Pancreas (tissue), 10 donors: ENCODE data around the gene B4GALNT3. TPM values are rescaled to one million over a fixed set of nuclear protein-coding genes. Genes with fewer than 3 reads are reported as not detected.

Experiments used
- ATAC-seq, 4 donors: fragments of 200-7000 bp; cut with Tn5 transposase; one replicate each; pipeline versions ENCODE4 v1.8.0 to v1.9.1; 2020; ENCODE audit warnings: mild to moderate bottlenecking in 4 of 4, moderate library complexity in 4 of 4
- DNase-seq, 6 donors: peaks; one replicate each; pipeline ENCODE4 v3.0.0-alpha.2; 2020
- FAIRE-seq: peaks from 2 replicates; lab custom pipeline; 2012; peaks lifted over from hg19 to GRCh38; lab: Jason Lieb, UNC
- H3K27ac ChIP-seq, 4 donors: fragments of 200-600 bp; sonication (generic); 1 replicate in 3 of 4; 2 replicates in 1 of 4; pipeline versions ENCODE4 v1.5.0 to v1.8.0; 2020
- H3K27me3 ChIP-seq, 4 donors: fragments of 200-600 bp; one replicate each; pipeline ENCODE4 v1.8.0; 2021
- H3K36me3 ChIP-seq, 3 donors: fragments of 200-600 bp; sonication (generic) in 1 of 3; one replicate each; pipeline versions ENCODE4 v1.5.0 to v1.8.0; 2020 to 2021
- H3K4me1 ChIP-seq, 3 donors: fragments of 200-600 bp; one replicate each; pipeline ENCODE4 v1.8.0; 2021
- H3K4me3 ChIP-seq, 4 donors: fragments of 200-600 bp; sonication (generic) in 2 of 4; one replicate each; pipeline versions ENCODE4 v1.5.0 to v1.8.0; 2020 to 2021
- H3K9me3 ChIP-seq, 4 donors: fragments of 200-600 bp; one replicate each; pipeline ENCODE4 v1.8.0; 2021
- WGBS, 2 donors: extraction: QIAGEN DNeasy Blood & Tissue Kit; methylation state at CpG; one replicate each; pipeline ENCODE4 v1.1.7; 2013; 5-methylcytosine and 5-hydroxymethylcytosine counted together
- intact Hi-C, 3 donors: fragments of 100-400 bp; cut with DNase I; formaldehyde crosslinking; loops; one replicate each; pipeline versions ENCODE4 v1.11.1 to v1.14.2; 2022
- polyA plus RNA-seq, 2 donors: library from polyadenylated mRNA; stranded (reverse); fragments of 200-250 nt; gene quantifications; one replicate each; pipeline ENCODE4 v1.2.3, GENCODE V29; 2013
- total RNA-seq, 6 donors: library from RNA; stranded (reverse); fragmentation: NEBNext Ultra II Directional in 4 of 6; extraction: Animal tissue kit (Norgen Biotek cat#: 25700) in 4 of 6; gene quantifications; one replicate each; pipeline versions ENCODE4 v1.2.1 to v1.2.4, GENCODE V29; 2021 to 2023
- TF ChIP-seq, protein P1 (sequence below), 4 donors: fragments of 200-600 bp; sonication (generic) in 3 of 4; IDR thresholded peaks; one replicate each; pipeline versions ENCODE4 v1.5.0 to v1.8.0; 2021; ENCODE audit warnings: antibody characterized with exemption in 4 of 4
- donor health status: healthy with polysubstance abuse.
- donor health status: DM: no; HTN: no; CAD: no; lungs with moderate emphysema.
- donor health status: DM: no; HTN: no; CAD: no.
- donor health status: control.
- donor health status: control.
- donor health status: Bipolar disorder and iron deficiency.
- donor health status: DM: yes; HTN: yes; CAD: no.
- donor health status: DM: no; HTN: no; CAD: no.
- donor health status: DM: no; HTN: no; CAD: no.
- donor health status: DM: yes; HTN: yes; CAD: no.

The B4GALNT3 gene
- total and polyA plus RNA-seq, 8 donors: 3.8 to 19.5 (median 7.7) TPM

DNA sequence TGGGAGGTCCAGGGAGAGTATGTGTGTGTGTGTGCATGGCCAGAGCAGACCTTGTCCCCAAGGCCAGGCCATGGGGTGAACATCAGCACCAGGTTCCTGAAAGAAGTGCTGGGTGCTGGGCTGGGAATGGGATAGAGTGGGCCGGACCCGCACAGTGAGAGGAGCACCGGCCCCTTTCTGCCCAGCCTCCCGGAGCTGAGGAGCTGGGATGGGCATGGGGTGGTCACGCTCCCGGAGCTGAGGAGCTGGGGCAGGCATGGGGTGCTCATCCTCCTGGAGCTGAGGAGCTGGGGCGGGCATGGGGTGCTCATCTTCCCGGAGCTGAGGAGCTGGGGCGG is 83.3 kb downstream of the B4GALNT3 start:
- FAIRE-seq (no peak), DNase-seq (no peak), ATAC-seq (no peak)
- 81 to 87% methylated on average over 6 to 8 of the region's 9 CpGs for WGBS, 2 donors
- Histone ChIP-seq H3K27me3 (peaks cover 0 to 3% (median 0%) of the 10 kb centered on the region in 4 donors), H3K36me3 (no peaks in the 10 kb centered on the region), H3K4me3 (no peak overlapping the region), H3K27ac (no peak overlapping the region), H3K4me1 (peaks cover 0 to 3% (median 0%) of the 10 kb centered on the region in 3 donors), H3K9me3 (no peaks in the 10 kb centered on the region)
- intact Hi-C loops: loop anchor here in 2 of 3 donors (5.0 to 10.0 kb wide), 2 partner anchors 86 to 98 kb away; partner anchors contain the start of gene B4GALNT3 (in 1 of the 2)
- TF ChIP-seq, protein P1, sequence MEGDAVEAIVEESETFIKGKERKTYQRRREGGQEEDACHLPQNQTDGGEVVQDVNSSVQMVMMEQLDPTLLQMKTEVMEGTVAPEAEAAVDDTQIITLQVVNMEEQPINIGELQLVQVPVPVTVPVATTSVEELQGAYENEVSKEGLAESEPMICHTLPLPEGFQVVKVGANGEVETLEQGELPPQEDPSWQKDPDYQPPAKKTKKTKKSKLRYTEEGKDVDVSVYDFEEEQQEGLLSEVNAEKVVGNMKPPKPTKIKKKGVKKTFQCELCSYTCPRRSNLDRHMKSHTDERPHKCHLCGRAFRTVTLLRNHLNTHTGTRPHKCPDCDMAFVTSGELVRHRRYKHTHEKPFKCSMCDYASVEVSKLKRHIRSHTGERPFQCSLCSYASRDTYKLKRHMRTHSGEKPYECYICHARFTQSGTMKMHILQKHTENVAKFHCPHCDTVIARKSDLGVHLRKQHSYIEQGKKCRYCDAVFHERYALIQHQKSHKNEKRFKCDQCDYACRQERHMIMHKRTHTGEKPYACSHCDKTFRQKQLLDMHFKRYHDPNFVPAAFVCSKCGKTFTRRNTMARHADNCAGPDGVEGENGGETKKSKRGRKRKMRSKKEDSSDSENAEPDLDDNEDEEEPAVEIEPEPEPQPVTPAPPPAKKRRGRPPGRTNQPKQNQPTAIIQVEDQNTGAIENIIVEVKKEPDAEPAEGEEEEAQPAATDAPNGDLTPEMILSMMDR (IDR thresholded peaks at IDR 0.05): no peak

DNA sequence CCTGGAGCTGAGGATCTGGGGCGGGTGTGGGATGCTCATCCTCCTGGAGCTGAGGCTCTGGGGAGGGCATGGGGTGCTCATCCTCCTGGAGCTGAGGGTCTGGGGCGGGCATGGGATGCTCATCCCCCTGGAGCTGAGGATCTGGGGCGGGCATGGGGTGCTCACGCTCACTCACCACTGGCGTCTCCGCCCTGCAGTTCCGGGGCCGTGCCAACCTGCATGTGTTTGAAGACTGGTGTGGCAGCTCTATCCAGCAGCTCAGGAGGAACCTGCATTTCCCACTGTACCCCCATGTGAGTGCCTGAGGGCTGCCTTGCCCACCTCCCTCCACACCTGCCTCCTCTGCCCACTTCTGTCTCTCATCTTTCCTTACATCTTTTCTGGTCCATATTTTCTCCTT is 84.4 kb downstream of the B4GALNT3 start:
- FAIRE-seq (no peak), ATAC-seq (no peak), DNase-seq (no peak)
- H3K4me3 ChIP-seq: no peak overlapping the region
- no peak overlapping the region for H3K27ac ChIP-seq
- H3K4me1 ChIP-seq: no peaks in the 10 kb centered on the region
- peaks cover 0 to 3% (median 0%) of the 10 kb centered on the region in 4 donors for H3K27me3 ChIP-seq
- no peaks in the 10 kb centered on the region for H3K36me3 ChIP-seq
- TF ChIP-seq, protein P1 (IDR thresholded peaks at IDR 0.05): no peak
- intact Hi-C loops: loop anchor here in 2 of 3 donors (5.0 to 10.0 kb wide), 2 partner anchors 87 to 99 kb away; partner anchors contain the start of gene B4GALNT3 (in 1 of the 2)
- H3K9me3 ChIP-seq: no peaks in the 10 kb centered on the region
- 82 to 84% methylated on average over 7 to 8 of the region's 8 CpGs for WGBS, 2 donors

DNA sequence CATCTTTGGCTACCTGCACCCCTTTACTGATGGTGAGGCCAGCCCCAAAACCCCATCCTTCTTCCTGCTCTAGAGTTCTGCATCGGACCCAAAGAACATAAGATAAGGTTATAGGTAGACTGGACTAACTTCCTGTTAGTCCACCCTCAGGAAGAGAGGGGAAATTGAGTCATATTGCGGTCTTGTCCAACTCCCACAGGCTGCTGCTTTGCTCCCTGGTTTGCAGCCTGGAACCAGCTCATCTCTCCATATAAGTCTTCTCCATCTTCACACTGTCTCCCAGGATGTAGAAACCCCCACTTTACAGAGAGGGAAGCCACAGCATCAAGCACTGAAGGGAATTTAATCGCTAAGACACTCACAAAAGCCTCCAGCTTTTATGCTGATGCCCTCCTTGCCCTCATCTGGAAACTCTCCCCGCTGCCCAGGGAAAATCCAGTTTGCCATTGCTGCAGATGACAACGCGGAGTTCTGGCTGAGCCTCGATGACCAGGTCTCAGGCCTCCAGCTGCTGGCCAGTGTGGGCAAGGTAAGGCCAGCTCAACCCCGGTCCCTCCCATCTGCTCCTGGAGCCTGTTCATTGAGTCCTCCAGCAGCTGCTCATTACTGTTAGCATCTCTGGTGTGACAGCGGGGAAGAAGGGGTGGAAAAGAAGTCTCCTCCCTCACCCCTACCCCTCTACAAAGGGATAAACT is 85.3 kb downstream of the B4GALNT3 start:
- no peaks in the 10 kb centered on the region for H3K4me1 ChIP-seq
- intact Hi-C loops: loop anchor here (5.0 to 10.0 kb wide), 3 partner anchors 88 to 103 kb away; partner anchors contain the start of gene B4GALNT3 (in 1 of the 3)
- FAIRE-seq (no peak), ATAC-seq (no peak), DNase-seq (no peak)
- H3K36me3 ChIP-seq: no peaks in the 10 kb centered on the region
- no peak overlapping the region for H3K27ac ChIP-seq
- no peak overlapping the region for H3K4me3 ChIP-seq
- peaks cover 0 to 3% (median 0%) of the 10 kb centered on the region in 4 donors for H3K27me3 ChIP-seq
- WGBS, 2 donors: 77 to 80% methylated on average over 9 of the region's 9 CpGs
- H3K9me3 ChIP-seq: no peaks in the 10 kb centered on the region
- TF ChIP-seq, protein P1 (IDR thresholded peaks at IDR 0.05): no peak

DNA sequence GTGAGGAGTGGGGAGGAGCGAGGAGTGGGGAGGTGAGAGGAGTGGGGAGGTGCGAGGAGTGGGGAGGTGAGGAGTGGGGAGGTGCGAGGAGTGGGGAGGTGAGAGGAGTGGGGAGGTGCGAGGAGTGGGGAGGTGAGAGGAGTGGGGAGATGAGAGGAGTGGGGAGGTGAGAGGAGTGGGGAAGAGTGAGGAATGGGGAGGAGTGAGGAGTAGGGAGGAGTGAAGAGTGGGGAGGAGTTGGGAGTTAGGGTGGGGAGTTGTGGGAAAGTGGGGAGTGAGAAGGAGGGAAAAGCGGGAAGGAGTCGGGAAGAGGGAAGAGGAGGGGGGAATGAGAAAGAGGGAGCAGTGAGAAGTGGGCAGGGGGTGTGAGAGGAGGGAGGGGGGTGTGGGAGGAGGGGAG is 86.1 kb downstream of the B4GALNT3 start:
- no peak overlapping the region for H3K4me3 ChIP-seq
- intact Hi-C loops: loop anchor here (5.0 to 10.0 kb wide), 2 partner anchors 101 to 104 kb away; no protein-coding TSS in a partner anchor
- no peak for DNase-seq
- peaks cover 0 to 3% (median 0%) of the 10 kb centered on the region in 4 donors for H3K27me3 ChIP-seq
- H3K27ac ChIP-seq: no peak overlapping the region
- 69 to 76% methylated on average over 5 to 6 of the region's 6 CpGs for WGBS, 2 donors
- H3K9me3 ChIP-seq: no peaks in the 10 kb centered on the region
- no peaks in the 10 kb centered on the region for H3K36me3 ChIP-seq
- ATAC-seq: no peak
- no peak for FAIRE-seq
- no peaks in the 10 kb centered on the region for H3K4me1 ChIP-seq
- TF ChIP-seq, protein P1 (IDR thresholded peaks at IDR 0.05): no peak
